A673 (cell line): ENCODE data around the gene ADPRS.

Experiments used
- CTCF ChIP-seq: fragments of 300-800, 200-600 bp; sonication (generic); conservative IDR thresholded peaks from 2 replicates; pipeline ENCODE4 v1.5.1; 2017; ENCODE audit warnings: low read depth, mild to moderate bottlenecking, antibody characterized with exemption, low read length, moderate library complexity, mixed read lengths
- EZH2 ChIP-seq: fragments of 200-600 bp; sonication (generic); IDR thresholded peaks from 2 replicates; pipeline ENCODE4 v1.6.1; 2017; ENCODE audit warnings: borderline replicate concordance, low read depth, mild to moderate bottlenecking, mixed read lengths, antibody characterized with exemption, low read length; ENCODE audit not compliant: poor library complexity, severe bottlenecking

- TF ChIP-seq CTCF, result no peak
- no peak for TF ChIP-seq EZH2
These were observed 5.9 kb downstream of the ADPRS start for GRCh38 chr1:36094621-36095061.
